MCF 10A (cell line): ENCODE data around the gene CACNA1C. TPM values are rescaled to one million over a fixed set of nuclear protein-coding genes. Genes with fewer than 3 reads are reported as not detected.

ENCODE experiments used
- BruUV-seq: library from RNA; stranded (reverse); fragments of 400-500 nt; replicated peaks from 2 replicates; lab custom pipeline; 2021; lab: Mats Ljungman, UMichigan
- CTCF ChIA-PET: fragments of 300-600 bp; sonication (Branson Sonifier 250); formaldehyde crosslinking; extraction: SDS; loops from one replicate; lab custom pipeline; 2021; ENCODE audit warnings: antibody characterized with exemption, inconsistent platforms; lab: Yijun Ruan, JAX
- POLR2A ChIA-PET: fragments of 300-600, 350-650 bp; sonication (Branson Sonifier 250); formaldehyde crosslinking; extraction: SDS; loops from one replicate; lab custom pipeline; 2020; ENCODE audit warnings: antibody characterized with exemption, inconsistent platforms; lab: Yijun Ruan, JAX
- DNase-seq: peaks from one replicate; pipeline ENCODE4 v3.0.0-alpha.2; 2018; ENCODE audit not compliant: unreplicated experiment
- H3K27ac Mint-ChIP-seq: one replicate; pipeline ENCODE4 v1.8.0; 2022; ENCODE audit warnings: mild to moderate bottlenecking, low read depth, mixed read lengths; ENCODE audit not compliant: unreplicated experiment
- H3K27me3 Mint-ChIP-seq: one replicate; pipeline ENCODE4 v1.8.0; 2022; ENCODE audit warnings: mixed read lengths; ENCODE audit not compliant: insufficient read depth, unreplicated experiment
- H3K36me3 Mint-ChIP-seq: one replicate; pipeline ENCODE4 v1.8.0; 2022; ENCODE audit warnings: mild to moderate bottlenecking, moderate library complexity, mixed read lengths; ENCODE audit not compliant: insufficient read depth, unreplicated experiment
- H3K4me1 Mint-ChIP-seq: one replicate; pipeline ENCODE4 v1.8.0; 2022; ENCODE audit warnings: mixed read lengths; ENCODE audit not compliant: insufficient read depth, unreplicated experiment
- H3K4me3 Mint-ChIP-seq: one replicate; pipeline ENCODE4 v1.8.0; 2022; ENCODE audit warnings: mild to moderate bottlenecking, moderate library complexity, mixed read lengths; ENCODE audit not compliant: unreplicated experiment
- H3K9me3 Mint-ChIP-seq: one replicate; pipeline ENCODE4 v1.8.0; 2022; ENCODE audit warnings: mixed read lengths; ENCODE audit not compliant: unreplicated experiment
- intact Hi-C: fragments of 100-400 bp; cut with micrococcal nuclease; formaldehyde crosslinking; loops from 2 replicates; pipeline ENCODE4 v1.14.1; 2022
- total RNA-seq: library from RNA; stranded (reverse); gene quantifications from 2 replicates; pipeline ENCODE4 v1.2.3, GENCODE V29; 2022
- TF ChIP-seq, protein P1 (sequence below): fragments of 200-600 bp; IDR thresholded peaks from one replicate; pipeline ENCODE4 v1.8.0; 2022; ENCODE audit warnings: antibody characterized with exemption, mild to moderate bottlenecking; ENCODE audit not compliant: unreplicated experiment

Gene CACNA1C
- total RNA-seq, 1 experiment from 2014 or later = not detected

DNA sequence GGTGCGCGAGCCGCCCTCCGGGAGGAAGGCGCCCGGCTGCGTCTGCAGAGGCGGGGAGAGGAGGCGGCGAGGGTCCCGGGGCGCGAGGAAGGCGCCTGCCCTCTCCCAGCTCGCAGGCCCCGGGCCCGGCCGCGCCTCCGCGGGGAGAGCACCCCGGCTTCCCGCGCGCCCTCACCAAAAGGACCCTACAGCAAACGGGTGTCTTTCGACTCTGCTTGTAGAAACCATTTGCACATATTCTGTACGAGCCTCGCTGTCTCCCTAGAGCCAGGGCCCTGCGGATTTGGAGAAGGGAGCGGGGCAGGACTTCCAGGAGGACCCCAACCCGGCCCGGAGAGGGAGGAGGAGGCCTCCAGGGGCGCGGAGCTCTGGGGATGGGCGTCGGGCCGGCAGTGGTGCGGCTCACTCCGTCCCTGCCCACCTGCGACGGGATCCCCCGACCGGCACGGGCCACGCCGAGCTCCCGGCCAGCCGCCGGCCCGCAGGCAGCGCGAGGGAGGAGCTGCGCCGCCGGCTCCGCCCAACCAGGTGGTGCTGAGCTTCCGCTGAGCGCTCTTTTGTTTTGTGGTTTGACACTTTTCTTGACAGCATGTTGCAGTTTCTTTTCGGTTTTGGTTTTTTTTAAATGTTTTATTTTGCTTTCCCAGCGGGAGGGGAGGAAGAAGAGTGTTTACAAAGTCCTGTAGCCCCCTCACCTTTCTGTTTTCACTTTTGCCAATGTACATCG, 638.7 kb downstream of the CACNA1C start:
- no TSS peak for BruUV-seq
- peaks cover 63% of the 10 kb centered on the region for H3K27me3 Mint-ChIP-seq
- POLR2A ChIA-PET = no interaction called here

DNA sequence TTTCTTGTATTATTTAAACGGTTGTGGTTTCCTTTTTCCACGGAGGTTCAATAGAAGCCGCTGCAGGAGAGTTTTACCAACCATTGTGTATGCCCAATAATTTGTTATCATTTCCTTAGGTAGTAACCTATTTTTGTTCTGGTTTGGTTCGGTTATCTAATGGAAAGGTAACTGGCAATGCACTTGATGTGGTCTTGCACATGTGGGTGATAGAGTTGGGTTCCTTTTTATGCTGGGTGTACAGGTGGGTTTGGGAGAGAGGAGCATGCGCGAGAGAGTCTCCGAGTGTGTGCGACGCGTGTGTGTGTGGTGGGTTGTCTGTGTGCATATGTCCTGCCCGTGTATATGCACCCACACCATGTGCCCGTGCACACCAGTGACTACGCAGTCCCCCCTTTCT, 639.3 kb downstream of the CACNA1C start:
- CTCF ChIA-PET = no interaction called here

More for the DNA sequence above, 638.7 kb downstream of the CACNA1C start:
- CTCF ChIA-PET = interaction anchor here (0.6 kb wide), 1 partner anchor 1585 kb away, joined by 3 read pairs; no protein-coding TSS in a partner anchor
- intact Hi-C loops = no loop called here
- Mint-ChIP-seq H3K4me3 (no peak overlapping the region), H3K4me1 (no peaks in the 10 kb centered on the region), H3K9me3 (no peaks in the 10 kb centered on the region), H3K27ac (no peak overlapping the region), H3K36me3 (no peaks in the 10 kb centered on the region)
- DNase-seq = no peak
- TF ChIP-seq, protein P1, sequence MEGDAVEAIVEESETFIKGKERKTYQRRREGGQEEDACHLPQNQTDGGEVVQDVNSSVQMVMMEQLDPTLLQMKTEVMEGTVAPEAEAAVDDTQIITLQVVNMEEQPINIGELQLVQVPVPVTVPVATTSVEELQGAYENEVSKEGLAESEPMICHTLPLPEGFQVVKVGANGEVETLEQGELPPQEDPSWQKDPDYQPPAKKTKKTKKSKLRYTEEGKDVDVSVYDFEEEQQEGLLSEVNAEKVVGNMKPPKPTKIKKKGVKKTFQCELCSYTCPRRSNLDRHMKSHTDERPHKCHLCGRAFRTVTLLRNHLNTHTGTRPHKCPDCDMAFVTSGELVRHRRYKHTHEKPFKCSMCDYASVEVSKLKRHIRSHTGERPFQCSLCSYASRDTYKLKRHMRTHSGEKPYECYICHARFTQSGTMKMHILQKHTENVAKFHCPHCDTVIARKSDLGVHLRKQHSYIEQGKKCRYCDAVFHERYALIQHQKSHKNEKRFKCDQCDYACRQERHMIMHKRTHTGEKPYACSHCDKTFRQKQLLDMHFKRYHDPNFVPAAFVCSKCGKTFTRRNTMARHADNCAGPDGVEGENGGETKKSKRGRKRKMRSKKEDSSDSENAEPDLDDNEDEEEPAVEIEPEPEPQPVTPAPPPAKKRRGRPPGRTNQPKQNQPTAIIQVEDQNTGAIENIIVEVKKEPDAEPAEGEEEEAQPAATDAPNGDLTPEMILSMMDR = no peak

DNA sequence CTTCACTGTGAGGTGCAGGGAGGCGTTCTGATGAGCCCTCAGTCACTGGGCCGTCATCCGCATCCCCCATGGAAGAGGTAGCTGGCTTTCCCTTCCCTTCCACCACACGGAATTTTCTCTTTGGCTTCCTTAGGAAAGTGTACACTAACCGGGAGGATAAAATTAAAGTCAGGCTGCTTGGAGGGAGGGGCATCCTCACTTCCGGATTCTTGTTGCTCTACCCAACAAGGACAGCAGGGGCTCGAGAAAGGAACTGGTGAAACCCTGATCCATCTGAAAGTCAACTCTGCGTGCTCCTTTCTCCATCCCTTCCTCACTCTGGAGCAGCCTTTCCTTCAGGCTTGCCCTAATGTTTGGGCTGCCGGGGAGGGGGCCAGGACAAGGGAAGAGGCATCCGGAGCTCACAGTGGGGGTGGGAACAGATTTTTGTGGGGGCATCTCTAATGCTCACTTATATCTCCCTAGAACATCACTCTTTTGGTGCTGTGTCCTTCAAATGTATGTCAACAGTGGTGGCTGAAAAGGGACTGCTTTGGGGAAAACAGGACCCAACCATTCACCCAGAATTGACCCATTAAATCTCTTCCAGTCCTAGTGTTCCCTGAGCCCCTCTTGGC, 640.6 kb downstream of the CACNA1C start:
- Mint-ChIP-seq H3K4me3 (no peak overlapping the region), H3K4me1 (peaks cover 7% of the 10 kb centered on the region), H3K27ac (no peak overlapping the region), H3K27me3 (peaks cover 63% of the 10 kb centered on the region), H3K36me3 (no peaks in the 10 kb centered on the region), H3K9me3 (no peaks in the 10 kb centered on the region)
- DNase-seq = no peak
- intact Hi-C loops = no loop called here
- no TSS peak for BruUV-seq
- POLR2A ChIA-PET = no interaction called here
- TF ChIP-seq, protein P1 = no peak
- CTCF ChIA-PET = no interaction called here

More for the DNA sequence above, 639.3 kb downstream of the CACNA1C start:
- TF ChIP-seq, protein P1 = no peak
- Mint-ChIP-seq H3K9me3 (no peaks in the 10 kb centered on the region), H3K36me3 (no peaks in the 10 kb centered on the region), H3K27ac (no peak overlapping the region), H3K4me1 (peaks cover 1% of the 10 kb centered on the region), H3K27me3 (peaks cover 63% of the 10 kb centered on the region), H3K4me3 (no peak overlapping the region)
- POLR2A ChIA-PET = no interaction called here
- no peak for DNase-seq
- intact Hi-C loops = no loop called here
- BruUV-seq = no TSS peak

DNA sequence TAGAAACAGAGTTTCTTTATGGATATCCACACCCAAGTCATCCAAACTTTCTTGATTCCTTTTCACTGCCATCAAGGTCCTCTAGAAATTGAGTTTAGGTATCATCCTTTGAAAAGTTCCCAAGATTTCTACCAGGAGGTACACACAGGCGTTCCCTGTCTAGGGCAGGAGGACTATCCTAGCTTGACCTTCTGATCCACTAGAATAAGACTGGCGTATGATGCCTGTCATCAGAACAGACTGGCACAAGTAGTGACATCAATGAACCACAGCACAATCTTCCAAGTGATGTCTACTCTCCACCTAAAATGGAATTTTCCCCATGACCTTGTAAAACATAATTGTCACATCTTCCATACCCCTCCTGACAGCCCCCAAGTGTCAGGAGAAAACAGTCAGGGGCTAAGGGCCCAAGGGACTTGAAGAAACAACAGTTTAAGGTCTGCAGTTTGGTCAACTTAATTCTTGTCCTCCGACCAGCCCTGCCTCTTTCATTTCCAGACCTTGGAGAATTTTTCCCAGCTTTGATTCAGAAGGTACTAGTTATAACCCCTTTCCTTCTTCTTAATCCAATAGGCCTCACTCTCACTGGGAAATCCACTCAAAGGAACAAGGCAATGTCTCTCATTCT, 641.3 kb downstream of the CACNA1C start:
- Mint-ChIP-seq H3K4me3 (no peak overlapping the region), H3K9me3 (no peaks in the 10 kb centered on the region), H3K27me3 (peaks cover 63% of the 10 kb centered on the region), H3K27ac (no peak overlapping the region), H3K36me3 (no peaks in the 10 kb centered on the region), H3K4me1 (peaks cover 7% of the 10 kb centered on the region)
- TF ChIP-seq, protein P1 = no peak
- BruUV-seq = no TSS peak
- intact Hi-C loops = no loop called here
- ChIA-PET POLR2A (no interaction called here), CTCF (interaction anchor here (1.1 kb wide), 1 partner anchor 11 kb away, joined by 4 read pairs; no protein-coding TSS in a partner anchor)
- DNase-seq = no peak
